Fibroblast of pulmonary artery (primary cell): ENCODE measurements around the gene GNB5.

Experiments
- DNase-seq: peaks from one replicate; pipeline ENCODE4 v3.0.0-alpha.2; 2010; ENCODE audit warnings: low read depth
- H3K4me3 ChIP-seq: replicated peaks from 2 replicates; pipeline ENCODE4 v1.5.1; 2011; ENCODE audit warnings: low read depth, mild to moderate bottlenecking, control low read depth, low read length, moderate library complexity
- CTCF ChIP-seq: IDR thresholded peaks from 2 replicates; pipeline ENCODE4 v1.5.1; 2011; ENCODE audit warnings: mild to moderate bottlenecking, control low read depth, low read length, inconsistent platforms; ENCODE audit errors: missing control alignments

GNB5 gene

DNA sequence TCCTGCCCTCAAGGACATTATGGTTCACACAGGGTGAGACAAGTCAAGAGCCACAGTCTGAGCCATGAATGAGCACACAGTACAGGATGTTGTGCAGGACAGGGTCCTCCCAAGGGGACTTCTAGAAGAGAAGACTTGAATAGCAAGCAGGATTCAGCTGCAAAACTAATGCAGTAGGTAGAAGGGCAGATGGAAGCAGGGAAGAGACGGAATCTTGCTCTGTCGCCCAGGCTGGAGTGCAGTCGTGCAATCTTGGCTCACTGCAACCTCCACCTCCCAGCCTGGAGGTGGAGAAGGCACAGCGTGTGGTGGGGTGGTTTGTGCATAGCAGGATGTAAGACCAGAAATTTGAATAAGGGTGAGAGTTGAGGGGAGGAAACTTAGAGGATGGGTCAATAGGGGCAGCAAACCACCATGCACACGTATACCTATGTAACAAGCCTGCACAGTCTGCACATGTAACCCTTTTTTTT, 86.6 kb downstream of the GNB5 start:
- no peak for TF ChIP-seq CTCF
- H3K4me3 ChIP-seq: no peak overlapping the region
- DNase-seq: no peak

DNA sequence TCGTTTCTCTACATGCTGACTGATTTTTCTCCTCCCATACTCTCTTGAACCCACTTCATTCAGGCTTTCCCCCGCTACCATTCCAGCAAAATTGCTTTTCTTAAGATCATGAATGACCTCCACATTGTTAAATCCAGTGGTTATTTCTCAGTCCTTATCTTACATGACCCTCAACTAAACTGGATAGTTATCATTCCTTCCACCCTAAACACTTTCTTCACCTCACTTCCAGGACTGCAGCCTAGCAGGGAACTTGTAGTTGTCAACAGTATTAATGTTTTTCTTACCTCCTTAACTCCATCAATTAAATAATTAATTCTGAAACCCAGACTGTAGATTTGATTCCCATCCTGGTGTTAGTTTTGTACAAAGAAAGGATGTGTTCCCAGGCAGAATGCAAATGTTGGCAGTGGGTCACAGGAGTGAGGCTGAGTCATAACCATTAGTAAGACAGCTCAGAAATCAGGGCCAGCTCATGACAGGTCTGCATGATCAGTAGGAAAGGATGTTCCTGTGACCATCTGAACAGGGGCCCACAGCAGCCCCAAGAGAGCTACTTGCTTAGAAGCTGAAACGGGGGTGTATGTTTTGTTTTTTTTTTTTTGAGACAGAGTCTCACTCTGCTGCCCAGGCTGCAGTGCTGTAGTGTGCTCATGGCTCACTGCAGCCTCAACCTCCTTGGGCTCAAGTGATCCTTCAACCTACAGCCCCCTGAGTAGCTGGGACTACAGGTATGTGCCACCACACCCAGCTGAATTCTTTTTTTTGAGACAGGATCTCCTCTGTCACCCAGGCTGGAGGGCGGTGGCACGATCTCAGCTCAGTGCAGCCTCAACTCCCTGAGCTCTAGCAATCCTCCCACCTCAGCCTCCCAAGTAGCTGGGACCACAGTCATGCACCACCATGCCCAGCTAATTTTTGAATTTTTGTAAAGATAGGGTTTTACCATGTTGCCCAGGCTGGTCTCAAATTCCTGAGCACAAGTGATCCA, 87.7 kb downstream of the GNB5 start:
- TF ChIP-seq CTCF: no peak
- no peak overlapping the region for H3K4me3 ChIP-seq
- peak; percentile 93 for DNase-seq

DNA sequence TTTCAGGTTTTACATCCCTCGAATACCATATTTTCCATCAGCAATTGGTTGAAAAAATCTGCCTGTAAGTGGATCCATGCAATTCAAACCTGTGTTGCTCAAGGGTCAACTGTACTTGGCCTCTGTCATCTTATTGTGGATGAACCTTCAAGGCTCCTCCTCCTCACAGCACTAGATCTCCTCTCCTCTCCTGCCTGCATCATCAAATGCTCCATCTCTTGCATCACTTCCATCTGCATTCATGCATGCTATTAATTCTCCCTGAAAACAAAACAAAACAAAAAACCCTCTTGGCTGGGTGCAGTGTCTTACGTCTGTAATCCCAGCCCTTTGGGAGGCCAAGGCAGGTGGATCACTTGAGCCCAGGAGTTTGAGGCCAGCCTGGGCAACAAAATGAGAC, 88.7 kb downstream of the GNB5 start:
- no peak overlapping the region for H3K4me3 ChIP-seq
- no peak for TF ChIP-seq CTCF
- DNase-seq: peak; percentile 92

GRCh38 chr15:52101542-52102323, 89.5 kb downstream of the GNB5 start:
- DNase-seq: no peak
- TF ChIP-seq CTCF: no peak
- H3K4me3 ChIP-seq: no peak overlapping the region

DNA sequence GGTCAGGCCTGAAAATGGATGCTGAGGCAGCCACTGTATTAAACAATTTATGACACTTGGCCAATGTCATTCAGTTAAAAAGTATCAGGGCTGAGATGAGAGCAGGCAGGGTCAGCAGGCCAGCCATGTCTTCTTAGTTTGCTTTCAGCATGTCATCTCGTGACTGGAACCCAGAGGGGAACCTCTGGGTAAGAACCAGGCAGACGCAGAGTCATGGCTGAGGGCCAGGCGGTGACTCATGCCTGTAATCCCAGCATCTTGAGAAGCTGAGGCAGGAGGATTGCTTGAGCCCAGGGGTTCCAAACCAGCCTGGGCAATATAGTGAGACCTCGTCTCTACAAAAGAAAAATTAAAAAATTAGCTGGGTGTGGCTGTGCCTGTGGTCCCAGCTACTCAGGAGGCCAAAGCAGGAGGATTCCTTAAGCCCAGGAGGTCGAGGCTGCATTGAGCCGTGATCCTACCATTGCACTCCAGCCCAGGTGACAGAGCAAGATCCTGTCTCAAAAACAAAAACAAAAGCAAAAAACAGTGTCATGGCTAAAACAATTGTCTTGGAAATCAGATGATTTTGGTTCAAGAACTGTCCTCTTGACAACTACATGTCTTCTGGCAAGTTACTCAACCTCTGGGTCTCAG, 90.3 kb downstream of the GNB5 start:
- TF ChIP-seq CTCF: no peak
- peak; percentile 89 for DNase-seq
- no peak overlapping the region for H3K4me3 ChIP-seq

- TF ChIP-seq CTCF: no peak
- H3K4me3 ChIP-seq: no peak overlapping the region
- no peak for DNase-seq
These were observed 91.4 kb downstream of the GNB5 start for GRCh38 chr15:52099651-52100272.
